H1 (cell line): ENCODE measurements around the gene COL12A1. TPM values are rescaled to one million over a fixed set of nuclear protein-coding genes. Genes with fewer than 3 reads are reported as not detected.

Experiments used
- CTCF ChIA-PET: fragments of 300-600 bp; sonication (Branson Sonifier 250); formaldehyde crosslinking; loops from one replicate; lab custom pipeline; 2021; ENCODE audit not compliant: partially characterized antibody; lab: Charles Lee
- POLR2A ChIA-PET: fragments of 300-600 bp; sonication (Branson Sonifier 250); formaldehyde crosslinking; loops from one replicate; lab custom pipeline; 2021; ENCODE audit warnings: inconsistent platforms; ENCODE audit not compliant: partially characterized antibody; lab: Charles Lee
- DNase-seq, 2 experiments: peaks; one replicate each; pipeline versions ENCODE4 v3.0.0 to v3.0.0-alpha.2; 2010 to 2022; ENCODE audit warnings: low spot score in 2 of 2, low read depth in 1 of 2, mixed read lengths in 1 of 2
- FAIRE-seq: peaks from 2 replicates; lab custom pipeline; 2011; peaks lifted over from hg19 to GRCh38; lab: Jason Lieb, UNC
- H2AFZ ChIP-seq: 2 replicates; pipeline ENCODE4 v1.8.1; 2012; ENCODE audit warnings: low read length, inconsistent platforms
- H2AK5ac ChIP-seq: 2 replicates; pipeline ENCODE4 v1.6.1; 2013; ENCODE audit warnings: low read depth, low read length
- H2BK120ac ChIP-seq: replicated peaks from 2 replicates; pipeline ENCODE3; 2013; ENCODE audit warnings: low read depth, low read length, inconsistent platforms
- H2BK12ac ChIP-seq: 2 replicates; pipeline ENCODE4 v1.6.1; 2013; ENCODE audit warnings: low read depth, low read length
- H2BK15ac ChIP-seq: 2 replicates; pipeline ENCODE4 v1.6.1; 2013; ENCODE audit warnings: low read length
- H2BK20ac ChIP-seq: 2 replicates; pipeline ENCODE4 v1.6.1; 2013; ENCODE audit warnings: low read length
- H2BK5ac ChIP-seq: 2 replicates; pipeline ENCODE4 v1.6.1; 2013; ENCODE audit warnings: low read depth, low read length
- H3K14ac ChIP-seq: 2 replicates; pipeline ENCODE4 v1.6.1; 2013; ENCODE audit warnings: inconsistent platforms; ENCODE audit not compliant: insufficient read length
- H3K18ac ChIP-seq: 2 replicates; pipeline ENCODE4 v1.6.1; 2013; ENCODE audit warnings: low read length; ENCODE audit errors: extremely low read depth
- H3K23ac ChIP-seq: 2 replicates; pipeline ENCODE4 v1.6.1; 2013; ENCODE audit warnings: inconsistent platforms; ENCODE audit not compliant: insufficient read length
- H3K23me2 ChIP-seq: 2 replicates; pipeline ENCODE4 v1.6.1; 2013; ENCODE audit warnings: low read depth, low read length
- H3K27ac ChIP-seq: 2 replicates; pipeline ENCODE4 v1.6.1; 2011; ENCODE audit warnings: low read depth, low read length, inconsistent platforms
- H3K27me3 ChIP-seq, 4 experiments: replicated peaks in 1 of 4; 1 replicate in 1 of 4; 2 replicates in 3 of 4; pipeline versions ENCODE4 v1.6.1 to v1.8.1; 2011 to 2013; ENCODE audit warnings: low read length in 3 of 4, mild to moderate bottlenecking in 3 of 4, inconsistent platforms in 2 of 4, mixed read lengths in 2 of 4, moderate library complexity in 1 of 4; ENCODE audit not compliant: control insufficient read depth in 3 of 4, insufficient read depth in 3 of 4; ENCODE audit errors: extremely low read depth in 1 of 4
- H3K36me3 ChIP-seq, 4 experiments: 2 replicates each; pipeline versions ENCODE4 v1.6.1 to v1.8.1; 2011 to 2013; ENCODE audit warnings: mild to moderate bottlenecking in 4 of 4, low read length in 3 of 4, moderate library complexity in 2 of 4, control low read depth in 1 of 4, inconsistent platforms in 1 of 4; ENCODE audit not compliant: insufficient read depth in 4 of 4, control insufficient read depth in 2 of 4
- H3K4ac ChIP-seq: replicated peaks from 2 replicates; pipeline ENCODE3; 2013; ENCODE audit warnings: low read length, low read depth, mixed read lengths, inconsistent platforms; ENCODE audit not compliant: insufficient read length
- H3K4me1 ChIP-seq, 4 experiments: replicated peaks in 1 of 4; 1 replicate in 1 of 4; 2 replicates in 3 of 4; pipeline versions ENCODE4 v1.6.1 to v1.8.1; 2011 to 2013; ENCODE audit warnings: low read length in 3 of 4, inconsistent platforms in 2 of 4, mixed read lengths in 1 of 4; ENCODE audit not compliant: insufficient read depth in 4 of 4, control insufficient read depth in 3 of 4
- H3K4me2 ChIP-seq, 2 experiments: 2 replicates each; pipeline versions ENCODE4 v1.6.1 to v1.8.1; 2011 to 2013; ENCODE audit warnings: low read depth in 2 of 2, low read length in 2 of 2, control low read depth in 1 of 2, inconsistent platforms in 1 of 2, mild to moderate bottlenecking in 1 of 2; ENCODE audit not compliant: insufficient read depth in 1 of 2
- H3K4me3 ChIP-seq, 4 experiments: fragments of 200-600, 300-600 bp in 1 of 4; sonication (generic), shearing (Covaris generic), sonication (Bioruptor Twin) in 1 of 4; 2 replicates each; pipeline versions ENCODE4 v1.5.1 to v1.8.1; 2011 to 2016; ENCODE audit warnings: low read length in 4 of 4, low read depth in 3 of 4, control low read depth in 2 of 4, inconsistent platforms in 2 of 4, mild to moderate bottlenecking in 2 of 4, mixed read lengths in 1 of 4, moderate library complexity in 1 of 4; ENCODE audit not compliant: insufficient read depth in 2 of 4; ENCODE audit errors: extremely low read depth in 1 of 4
- H3K56ac ChIP-seq: replicated peaks from 2 replicates; pipeline ENCODE3; 2013; ENCODE audit warnings: low read depth, mild to moderate bottlenecking, mixed read lengths, low read length, inconsistent platforms; ENCODE audit not compliant: insufficient read length
- H3K79me1 ChIP-seq: 2 replicates; pipeline ENCODE4 v1.6.1; 2013; ENCODE audit warnings: low read depth, low read length, control low read depth
- H3K79me2 ChIP-seq, 2 experiments: 2 replicates each; pipeline versions ENCODE4 v1.6.1 to v1.8.1; 2012 to 2013; ENCODE audit warnings: low read length in 2 of 2, mild to moderate bottlenecking in 2 of 2, inconsistent platforms in 1 of 2; ENCODE audit not compliant: insufficient read depth in 2 of 2, control insufficient read depth in 1 of 2
- H3K9ac ChIP-seq, 4 experiments: replicated peaks in 1 of 4; 1 replicate in 1 of 4; 2 replicates in 3 of 4; pipeline versions ENCODE4 v1.6.1 to v1.8.1; 2011 to 2013; ENCODE audit warnings: low read depth in 3 of 4, low read length in 3 of 4, control low read depth in 2 of 4, mild to moderate bottlenecking in 2 of 4, moderate library complexity in 2 of 4, inconsistent platforms in 1 of 4; ENCODE audit errors: extremely low read depth in 1 of 4
- H3K9me3 ChIP-seq, 2 experiments: 2 replicates each; pipeline versions ENCODE4 v1.6.1 to v1.8.1; 2012 to 2013; ENCODE audit warnings: mild to moderate bottlenecking in 2 of 2, moderate library complexity in 2 of 2, control low read depth in 1 of 2, inconsistent platforms in 1 of 2, low read depth in 1 of 2, low read length in 1 of 2, mixed read lengths in 1 of 2; ENCODE audit not compliant: insufficient read depth in 2 of 2
- H4K20me1 ChIP-seq, 2 experiments: replicated peaks in 1 of 2; 2 replicates each; pipeline versions ENCODE3 to v1.8.1; 2011 to 2013; ENCODE audit warnings: inconsistent platforms in 2 of 2, low read length in 2 of 2, mild to moderate bottlenecking in 1 of 2; ENCODE audit not compliant: insufficient read depth in 2 of 2, control insufficient read depth in 1 of 2
- H4K5ac ChIP-seq: 2 replicates; pipeline ENCODE4 v1.6.1; 2013; ENCODE audit warnings: low read length, low read depth, mixed read lengths, inconsistent platforms; ENCODE audit not compliant: insufficient read length
- H4K8ac ChIP-seq: 2 replicates; pipeline ENCODE4 v1.8.0; 2013; ENCODE audit warnings: mild to moderate bottlenecking, moderate library complexity, low read length, inconsistent platforms; ENCODE audit not compliant: insufficient read depth; ENCODE audit errors: extremely low read depth
- H4K91ac ChIP-seq: replicated peaks from 2 replicates; pipeline ENCODE3; 2013; ENCODE audit warnings: low read length, mixed read lengths, inconsistent platforms; ENCODE audit not compliant: insufficient read length
- ATF3 ChIP-seq: IDR thresholded peaks from 2 replicates; pipeline ENCODE4 v1.6.1; 2011; ENCODE audit warnings: low read depth, mild to moderate bottlenecking, low read length; ENCODE audit not compliant: insufficient read depth
- BACH1 ChIP-seq: IDR thresholded peaks from 2 replicates; pipeline ENCODE4 v1.6.1; 2012; ENCODE audit warnings: low read length, improper control_type of control experiment
- CBX5 ChIP-seq: fragments of 300-800, 300-1000 bp; sonication (generic); IDR thresholded peaks from 2 replicates; pipeline ENCODE4 v1.7.1; 2016; ENCODE audit warnings: antibody characterized with exemption, low read length, low read depth
- CTBP2 ChIP-seq: IDR thresholded peaks from 2 replicates; pipeline ENCODE4 v1.7.0; 2011; ENCODE audit warnings: borderline replicate concordance, mild to moderate bottlenecking, moderate library complexity, mixed read lengths, low read length; ENCODE audit not compliant: insufficient read depth, insufficient read length
- EP300 ChIP-seq, 2 experiments: IDR thresholded peaks; 1 replicate in 1 of 2; 2 replicates in 1 of 2; pipeline ENCODE4 v1.6.1; 2011 to 2012; ENCODE audit warnings: low read depth in 2 of 2, low read length in 2 of 2, mild to moderate bottlenecking in 2 of 2, borderline replicate concordance in 1 of 2, inconsistent platforms in 1 of 2, moderate library complexity in 1 of 2
- GABPA ChIP-seq: IDR thresholded peaks from 2 replicates; pipeline ENCODE4 v1.6.1; 2011; ENCODE audit warnings: mild to moderate bottlenecking, low read length, moderate library complexity, borderline replicate concordance; ENCODE audit not compliant: insufficient read depth
- RAD21 ChIP-seq, 2 experiments: IDR thresholded peaks in 1 of 2; conservative IDR thresholded peaks in 1 of 2; 2 replicates each; pipeline ENCODE4 v1.6.1; 2011; ENCODE audit warnings: low read depth in 2 of 2, low read length in 2 of 2, improper control_type of control experiment in 1 of 2, inconsistent platforms in 1 of 2, mild to moderate bottlenecking in 1 of 2, moderate library complexity in 1 of 2
- RBBP5 ChIP-seq: IDR thresholded peaks from 2 replicates; pipeline ENCODE4 v1.7.1; 2012; ENCODE audit warnings: low read depth, mild to moderate bottlenecking, inconsistent platforms, low read length, moderate library complexity, borderline replicate concordance
- SP4 ChIP-seq: IDR thresholded peaks from 2 replicates; pipeline ENCODE4 v1.6.1; 2012; ENCODE audit warnings: low read length, inconsistent platforms
- TBP ChIP-seq: IDR thresholded peaks from 2 replicates; pipeline ENCODE4 v1.6.1; 2011; ENCODE audit warnings: low read depth, low read length, improper control_type of control experiment
- WGBS, 2 experiments: shearing (Covaris generic) in 1 of 2; methylation state at CpG; one replicate each; pipeline versions ENCODE4 v1.1.6 to v1.1.7; 2013 to 2015; ENCODE audit warnings: low lambda C conversion rate in 2 of 2, mixed read lengths in 2 of 2, inconsistent platforms in 1 of 2, low coverage in 1 of 2, missing lambda C conversion rate in 1 of 2; ENCODE audit not compliant: insufficient replicate concordance in 2 of 2, insufficient coverage in 1 of 2, insufficient read length in 1 of 2; ENCODE audit errors: extremely low coverage in 1 of 2, missing lambda C conversion rate in 1 of 2; 5-methylcytosine and 5-hydroxymethylcytosine counted together
- polyA plus RNA-seq, 7 experiments: library from polyadenylated mRNA; depleted of rRNA in 3 of 7; stranded (reverse) in 5 of 7; unstranded in 2 of 7; fragments of >200 nt in 5 of 7; fragments of 200-250 nt in 2 of 7; gene quantifications; 1 replicate in 5 of 7; 2 replicates in 1 of 7; 4 replicates in 1 of 7; pipeline versions ENCODE4 v1.2.1 to v1.2.3, GENCODE V29; 2011 to 2013; ENCODE audit warnings: missing spikeins in 2 of 7, mixed read lengths in 2 of 7
- total RNA-seq: library from RNA; stranded (reverse); fragmentation: NEBNext Ultra II Directional; extraction: Animal tissue kit (Norgen Biotek cat#: 25700); gene quantifications from 2 replicates; pipeline ENCODE4 v1.2.1, GENCODE V29; 2021

The COL12A1 gene
- total and polyA plus RNA-seq, 2 of the 8 experiments (the other 6 are each of a cell fraction or from before 2014, with no cell fraction given), result 1.4 to 4.7 TPM

GRCh38 chr6:75144386-75144785, 61.5 kb downstream of the COL12A1 start:
- no peak overlapping the region for H2BK5ac ChIP-seq
- H3K4me2 ChIP-seq, result no peak overlapping the region
- no peak overlapping the region for H3K23ac ChIP-seq
- FAIRE-seq, result no peak
- H2BK120ac ChIP-seq, result no peak overlapping the region
- no peak overlapping the region for H4K5ac ChIP-seq
- no peak for DNase-seq
- H4K20me1 ChIP-seq, result no peaks in the 10 kb centered on the region
- WGBS, 2 experiments, result 85% methylated on average over 1 of the region's 1 CpG; no CpG with 5 or more reads in 1 of the 2 experiments
- no peaks in the 10 kb centered on the region for H3K79me2 ChIP-seq
- no peaks in the 10 kb centered on the region for H3K23me2 ChIP-seq
- POLR2A ChIA-PET, result no interaction called here
- no peaks in the 10 kb centered on the region for H3K79me1 ChIP-seq
- no peak overlapping the region for H4K8ac ChIP-seq
- H3K18ac ChIP-seq, result no peak overlapping the region
- H2BK15ac ChIP-seq, result no peak overlapping the region
- no peak overlapping the region for H3K4me3 ChIP-seq
- H3K4me1 ChIP-seq, result no peaks in the 10 kb centered on the region
- H3K56ac ChIP-seq, result no peak overlapping the region
- no peak overlapping the region for H4K91ac ChIP-seq
- no peak overlapping the region for H3K4ac ChIP-seq
- no peak overlapping the region for H2BK20ac ChIP-seq
- CTCF ChIA-PET, result interaction anchor here (0.7 kb wide), 1 partner anchor 468 kb away, joined by 3 read pairs; no protein-coding TSS in a partner anchor
- no peak overlapping the region for H2BK12ac ChIP-seq
- H3K14ac ChIP-seq, result no peak overlapping the region
- no peak for TF ChIP-seq EP300 (IDR thresholded peaks at IDR 0.05; ENCODE audit: borderline replicate concordance in 1 of 2, low read depth in 2 of 2, low read length in 2 of 2)
- no peak for TF ChIP-seq RBBP5
- no peak for TF ChIP-seq CBX5
- no peak for TF ChIP-seq RAD21 (IDR thresholded peaks at IDR 0.05 in 1 of 2, conservative IDR thresholded peaks at IDR 0.05 in 1 of 2; ENCODE audit: low read depth in 2 of 2, low read length in 2 of 2)
- no peak for TF ChIP-seq BACH1
- no peak for TF ChIP-seq CTBP2
- TF ChIP-seq SP4, result no peak
- TF ChIP-seq GABPA, result no peak
- TF ChIP-seq ATF3, result no peak
- TF ChIP-seq TBP, result no peak
- H3K27ac ChIP-seq, result no peak overlapping the region
- H3K27me3 ChIP-seq, result no peaks in the 10 kb centered on the region
- H3K9me3 ChIP-seq, result no peaks in the 10 kb centered on the region
- no peak overlapping the region for H2AK5ac ChIP-seq
- H2AFZ ChIP-seq, result no peak overlapping the region
- no peaks in the 10 kb centered on the region for H3K36me3 ChIP-seq
- no peak overlapping the region for H3K9ac ChIP-seq
